ENCODE measurements around the gene SLC34A1.
"Not testable (repeated sequence)": the region's sequence is repeated elsewhere in the genome, so short reads cannot be mapped to it uniquely, and the experiment has no call there.

SLC34A1 gene

DNA sequence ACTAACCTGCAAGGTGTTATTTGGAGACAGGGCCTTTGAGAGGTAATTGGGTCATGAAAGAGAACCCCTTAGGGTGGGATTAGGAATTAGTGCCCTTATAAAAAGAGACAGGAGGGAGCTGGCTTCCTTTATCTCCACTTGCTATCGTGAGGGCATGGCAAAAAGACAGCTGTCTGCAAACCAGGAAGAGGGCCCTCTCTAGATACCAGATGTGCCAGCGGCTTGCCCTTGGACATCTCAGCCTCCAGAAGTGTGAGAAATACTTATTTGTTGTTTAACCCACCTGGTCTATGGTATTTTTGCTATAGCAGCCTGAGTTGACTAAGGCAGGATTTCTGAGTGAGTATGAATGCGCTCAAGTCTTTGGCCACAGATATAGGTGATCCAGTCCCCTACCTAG, 27.5 kb upstream of the SLC34A1 start:
- no peak for DNase-seq

DNA sequence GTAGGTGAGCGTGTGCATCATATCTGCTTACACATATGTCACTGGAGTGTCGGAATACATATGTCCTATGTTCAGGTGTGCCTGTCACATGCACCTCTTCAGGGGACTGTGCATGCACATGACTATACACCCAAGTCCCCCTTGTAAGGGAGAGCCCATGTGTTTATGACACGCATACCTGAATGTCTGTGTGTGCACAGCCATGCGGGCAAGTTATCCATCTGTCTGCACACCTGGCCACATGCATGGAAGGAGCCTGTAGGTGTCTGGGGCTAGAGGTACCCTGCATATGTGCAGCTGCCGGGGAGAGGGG, 27.1 kb upstream of the SLC34A1 start:
- no peak for DNase-seq

DNA sequence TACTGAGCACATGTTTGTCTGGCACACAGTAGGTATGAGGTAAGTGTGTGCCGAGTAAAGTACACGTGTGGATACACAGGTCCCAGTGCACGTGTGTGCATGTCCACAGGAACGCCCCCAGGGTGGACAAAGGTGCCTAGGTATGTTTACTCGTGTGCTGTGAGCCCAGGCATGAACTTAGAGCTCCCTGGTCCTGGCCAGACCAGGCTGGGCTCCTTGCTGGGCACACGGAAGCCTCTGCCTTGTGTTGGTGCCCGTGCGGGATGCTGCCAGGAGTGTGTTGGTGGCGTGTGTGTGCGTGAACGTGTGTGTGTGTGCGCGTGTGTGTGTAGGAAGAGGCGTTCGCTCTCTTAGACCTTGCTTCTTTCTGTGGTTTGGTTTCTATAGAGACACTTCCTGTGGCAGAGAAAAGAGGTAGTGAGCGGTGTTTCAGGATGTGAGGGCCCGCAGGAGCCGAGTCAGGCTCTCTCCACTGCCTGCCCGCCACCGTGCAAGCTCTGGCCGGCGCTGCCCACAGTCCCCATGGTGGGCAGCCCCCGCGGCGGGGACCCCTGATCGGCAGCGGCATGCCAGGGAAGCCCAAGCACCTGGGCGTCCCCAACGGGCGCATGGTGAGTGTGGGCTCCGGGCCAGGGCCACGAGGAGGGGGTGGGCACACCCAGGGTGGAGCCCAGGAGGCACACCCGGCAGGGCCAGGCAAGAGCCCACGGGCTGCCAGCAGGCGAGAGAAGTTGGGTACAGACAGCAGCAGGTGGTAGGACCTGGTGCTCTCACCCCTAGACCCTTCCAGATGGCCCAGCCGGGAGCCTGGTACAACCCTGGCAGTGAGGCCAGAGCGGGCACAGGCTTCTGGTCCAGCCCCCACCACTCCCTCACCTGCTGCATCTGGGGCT, 26.5 kb upstream of the SLC34A1 start, which contains the start of gene RGS14:
Gene RGS14, plus strand, starts transcription at position 466 of the 893 bp plus-strand sequence. Its CDS starts 101 bp downstream, at position 567.
- DNase-seq = peak; percentile 90

DNA sequence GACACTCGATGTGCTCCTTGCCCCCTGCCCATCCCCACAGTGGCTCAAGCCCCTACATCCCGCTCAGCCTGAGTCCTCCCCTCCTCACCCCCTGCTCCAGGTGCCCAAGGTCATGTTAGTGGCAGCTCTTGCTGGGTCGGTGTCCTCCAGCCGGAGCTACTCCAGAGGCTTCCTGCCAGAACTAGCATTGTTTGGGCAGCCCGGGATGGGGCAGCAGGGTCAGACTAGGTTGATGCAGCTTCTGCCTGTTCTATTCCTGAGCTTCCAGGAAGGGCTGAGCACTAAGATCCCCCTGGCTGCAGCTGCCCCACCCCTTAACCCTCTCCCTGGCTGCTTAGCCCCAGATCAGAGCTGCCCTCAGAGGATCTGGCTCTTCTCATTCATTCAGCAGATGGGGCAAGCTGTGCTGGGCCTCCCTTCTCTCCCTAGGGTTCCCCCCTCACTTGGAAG, 25.8 kb upstream of the SLC34A1 start:
- DNase-seq = no peak

DNA sequence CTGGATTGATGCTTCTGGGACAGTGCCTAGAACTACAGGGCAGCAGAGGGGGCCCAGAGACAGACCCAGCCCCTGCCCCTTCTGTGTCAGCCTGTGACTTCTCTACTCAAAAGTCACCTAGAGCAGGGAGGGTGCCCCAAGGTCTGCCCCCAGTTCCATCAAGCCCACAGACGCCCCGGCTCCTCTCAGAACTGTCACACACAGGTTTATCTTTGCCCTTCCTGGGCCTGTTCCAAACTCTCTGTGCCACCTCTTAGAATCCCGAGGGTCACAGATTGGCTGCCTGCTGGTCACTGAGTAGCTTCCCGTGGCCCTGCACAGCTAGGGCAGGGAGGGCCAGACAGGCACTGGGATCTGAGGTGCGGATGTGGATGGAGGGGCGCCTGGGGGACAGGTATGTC, 24.8 kb upstream of the SLC34A1 start:
- no peak for DNase-seq

DNA sequence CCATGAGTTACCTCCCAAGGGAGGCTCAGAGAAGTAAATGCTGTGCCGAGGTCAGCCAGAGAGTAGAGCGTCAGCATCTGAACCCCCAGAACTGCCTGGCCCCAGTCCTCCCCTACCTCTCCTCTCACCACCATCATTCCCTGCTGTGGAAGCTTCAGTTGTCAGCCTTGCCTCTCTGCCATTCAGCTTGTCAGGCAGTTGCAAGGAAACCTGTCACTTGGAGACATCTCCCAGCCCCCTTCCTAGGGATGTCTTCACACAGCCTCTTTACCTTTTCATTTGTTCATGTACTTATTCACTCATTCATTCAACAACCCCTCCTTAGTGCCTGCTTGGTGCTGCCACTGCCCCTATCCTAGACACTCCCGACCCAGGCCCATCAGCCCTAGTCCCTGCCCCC, 24.4 kb upstream of the SLC34A1 start:
- no peak for DNase-seq

DNA sequence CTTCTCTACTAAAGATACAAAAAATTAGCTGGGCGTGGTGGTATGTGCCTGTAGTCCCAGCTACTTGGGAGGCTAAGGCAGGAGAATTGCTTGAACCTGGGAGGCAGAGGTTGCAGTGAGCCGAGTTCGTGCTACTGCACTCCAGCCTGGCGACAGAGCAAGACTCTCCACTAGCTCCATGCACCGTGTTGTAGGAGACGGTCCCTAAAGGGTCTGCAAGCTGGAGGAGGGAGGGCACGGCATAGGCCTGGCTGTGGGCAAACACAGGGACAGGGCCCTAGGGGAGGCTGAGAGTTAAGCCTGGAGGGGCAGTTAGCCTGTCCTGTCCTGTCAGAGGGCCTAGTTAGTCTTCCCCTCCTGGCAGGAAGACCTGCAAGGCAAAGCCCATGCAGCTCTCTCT, 23.5 kb upstream of the SLC34A1 start:
- not testable (repeated sequence) for DNase-seq

DNA sequence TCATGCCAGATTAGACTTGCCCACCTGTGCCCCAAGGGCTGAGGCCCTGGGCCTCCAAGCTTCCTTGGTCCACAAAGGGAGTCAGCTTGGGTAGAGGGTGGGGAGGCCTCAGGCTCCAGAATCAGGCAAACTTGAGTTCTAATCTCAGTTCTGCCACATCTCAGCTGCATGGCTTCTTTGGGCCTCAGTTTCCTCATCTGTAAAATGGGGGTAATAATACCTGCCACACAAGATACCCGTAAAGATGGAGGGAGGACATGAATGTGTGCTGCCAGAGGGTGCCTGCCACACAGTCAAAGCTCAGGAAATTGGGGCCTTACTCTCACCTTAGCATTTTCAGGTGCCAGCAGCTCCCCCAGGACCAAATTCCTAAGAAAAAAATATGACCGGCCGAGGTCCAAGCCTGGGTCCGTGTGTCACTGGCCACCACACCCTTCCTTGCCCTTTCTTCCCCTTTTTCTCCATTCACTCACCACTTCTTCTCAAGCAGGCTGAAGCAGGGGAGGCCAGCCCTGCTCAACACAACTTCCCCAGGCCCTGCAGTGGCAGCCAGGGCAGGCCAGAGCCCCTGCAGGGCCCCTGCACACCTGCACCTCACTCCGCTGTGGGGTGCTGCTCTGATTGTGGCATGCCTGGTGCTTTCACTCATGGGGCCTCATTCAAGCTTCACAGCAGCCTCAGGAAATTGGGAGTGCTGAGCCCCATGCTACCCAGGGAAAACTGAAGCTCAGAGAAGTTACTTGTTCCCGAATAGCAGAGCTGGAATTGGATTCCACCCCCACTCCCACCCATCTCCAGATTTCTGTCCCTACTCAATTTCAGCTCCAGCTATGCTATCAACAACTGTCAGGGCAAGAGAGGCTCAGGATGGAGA, 22.6 kb upstream of the SLC34A1 start:
- no peak for DNase-seq

DNA sequence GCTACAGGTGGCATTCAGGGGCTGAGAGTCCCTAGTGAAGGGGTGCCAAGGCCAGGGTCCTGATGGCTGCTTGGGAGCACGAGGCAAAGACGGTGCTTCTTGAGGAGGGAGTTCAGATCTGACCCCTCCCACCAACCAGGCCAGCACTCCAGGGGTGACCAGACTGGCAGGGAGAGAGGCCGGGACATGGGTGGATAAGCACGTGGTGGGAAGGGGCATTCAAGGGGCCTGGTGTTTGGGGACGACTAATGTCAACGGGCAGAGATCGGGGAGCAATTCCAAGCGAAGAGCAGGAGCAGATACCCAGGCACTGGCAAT, 22.0 kb upstream of the SLC34A1 start:
- no peak for DNase-seq

DNA sequence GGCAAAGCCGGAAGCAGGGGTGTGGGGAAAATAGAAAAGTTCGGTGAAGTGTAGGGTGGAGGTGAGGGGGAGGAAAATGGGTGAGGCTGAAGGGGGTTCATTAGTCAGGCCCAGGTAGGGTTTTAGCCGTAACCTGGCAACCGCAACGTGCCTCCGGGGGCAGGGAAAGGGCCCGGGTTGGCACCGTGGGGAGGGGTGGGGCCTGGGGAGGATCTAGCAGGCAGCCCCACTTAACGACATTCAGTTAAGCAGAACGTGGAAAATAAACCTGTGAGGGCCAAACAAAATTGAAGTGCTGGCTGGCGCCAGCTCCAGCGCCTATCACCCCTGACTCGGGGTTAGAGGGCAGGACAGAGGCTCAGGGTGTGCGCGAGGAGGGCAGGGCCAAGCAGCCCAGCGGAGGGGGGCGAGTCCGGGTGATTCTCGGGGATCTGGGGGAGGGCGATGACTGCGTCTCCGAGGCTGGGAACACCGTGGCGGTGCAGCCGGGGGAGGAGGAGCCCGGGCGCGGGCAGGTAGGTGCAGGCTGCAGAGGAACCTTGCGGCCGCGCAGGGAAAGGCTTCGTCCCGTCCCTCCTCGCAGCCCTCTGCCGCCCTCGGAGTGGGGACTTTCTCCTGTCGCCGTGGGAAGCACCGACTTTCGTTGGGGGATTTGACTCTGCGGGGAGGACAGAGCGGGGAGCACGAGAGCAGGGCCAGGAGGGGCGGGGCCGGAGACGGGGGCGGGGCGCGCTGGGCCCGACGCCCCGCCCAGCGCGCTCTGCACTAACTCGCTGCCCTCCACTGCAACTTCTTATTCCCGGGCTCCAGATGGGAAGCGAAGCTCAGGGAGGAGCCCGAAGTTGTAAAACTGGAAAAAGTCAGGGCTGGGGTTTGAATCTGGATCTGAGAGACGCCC, 21.4 kb upstream of the SLC34A1 start:
- peak; percentile 84 for DNase-seq

DNA sequence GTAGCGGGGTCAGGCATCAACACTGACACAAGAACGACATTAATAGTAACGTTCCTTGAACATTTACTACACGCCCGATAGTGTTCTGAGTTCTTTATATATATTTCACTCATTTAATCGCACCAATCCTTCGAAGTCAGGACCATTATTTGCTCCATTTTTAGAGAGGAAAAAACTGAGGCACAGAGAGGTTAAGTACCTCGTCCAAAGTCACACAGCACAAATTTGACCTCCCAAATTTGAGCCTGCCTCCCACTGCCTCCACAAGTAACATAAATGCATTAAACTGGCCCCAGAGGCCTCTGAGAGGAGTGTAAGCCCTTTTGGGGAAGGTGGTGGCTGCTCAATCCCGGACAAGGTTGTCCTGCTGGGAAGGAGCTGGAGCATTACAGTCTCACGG, 20.7 kb upstream of the SLC34A1 start:
- DNase-seq = no peak

DNA sequence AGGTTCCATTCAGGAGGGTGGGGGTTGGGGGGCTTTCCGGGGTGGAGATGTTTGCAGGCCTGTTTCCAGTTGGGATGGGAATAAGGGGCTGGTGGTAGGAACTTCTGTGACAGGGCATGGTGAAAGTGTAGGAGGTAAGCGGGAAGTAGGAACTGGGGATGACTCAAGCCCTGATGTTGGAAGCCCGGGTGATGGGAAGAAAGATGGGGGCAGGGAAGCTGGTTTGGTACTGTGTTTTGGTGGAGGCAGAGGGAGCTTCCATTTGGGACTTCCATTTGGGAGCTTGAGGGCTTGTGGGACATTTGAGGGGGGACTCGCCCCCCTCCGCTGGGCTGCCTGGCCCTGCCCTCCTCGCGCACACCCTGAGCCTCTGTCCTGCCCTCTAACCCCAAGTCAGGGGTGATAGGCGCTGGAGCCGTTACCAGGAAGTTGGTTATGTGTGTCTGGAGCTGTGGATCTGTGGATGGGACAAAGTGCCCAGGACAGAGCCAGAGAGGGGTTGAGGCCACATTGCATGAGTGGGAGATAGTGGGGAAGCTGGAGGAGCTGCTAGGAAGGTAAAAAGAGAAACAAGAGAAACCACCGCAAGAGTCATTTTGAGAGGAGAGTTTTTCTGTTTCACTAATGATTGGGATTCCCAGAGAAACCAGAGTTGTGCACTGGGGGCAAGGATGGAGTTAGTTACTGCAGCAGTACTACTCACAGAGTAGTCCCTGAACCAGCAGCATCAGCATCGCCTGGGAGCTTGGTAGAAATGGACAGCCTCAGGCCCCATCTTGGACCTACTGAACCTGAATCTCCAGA, 19.9 kb upstream of the SLC34A1 start:
- no peak for DNase-seq

DNA sequence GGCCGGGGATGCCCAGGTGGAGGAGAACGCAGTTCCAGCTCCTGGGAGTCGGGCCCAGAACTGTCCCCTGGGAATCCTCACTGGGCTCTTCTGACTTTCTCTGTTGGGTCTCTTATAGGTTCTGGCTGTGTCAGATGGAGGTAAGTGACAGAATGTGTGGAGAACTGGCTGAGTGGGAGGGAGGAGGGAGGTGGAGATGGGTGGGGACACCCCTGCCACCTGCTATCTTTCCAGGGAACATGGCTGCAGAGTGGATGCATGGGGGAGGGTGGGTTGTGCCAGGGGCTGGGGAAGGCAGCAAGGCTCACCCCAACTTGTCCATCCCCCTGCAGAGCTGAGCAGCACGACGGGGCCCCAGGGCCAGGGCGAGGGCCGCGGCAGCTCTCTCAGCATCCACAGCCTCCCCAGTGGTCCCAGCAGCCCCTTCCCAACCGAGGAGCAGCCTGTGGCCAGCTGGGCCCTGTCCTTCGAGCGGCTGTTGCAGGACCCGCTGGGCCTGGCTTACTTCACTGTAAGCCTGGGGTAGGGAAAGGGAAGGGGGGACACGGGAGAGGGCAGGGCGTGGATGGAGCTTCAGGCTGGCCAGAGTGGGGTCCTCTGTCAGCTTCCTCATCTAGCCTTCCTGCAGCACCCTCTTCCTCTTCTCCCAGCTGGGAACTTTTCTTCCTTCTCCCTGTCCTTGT, 18.2 kb upstream of the SLC34A1 start:
- DNase-seq = no peak

DNA sequence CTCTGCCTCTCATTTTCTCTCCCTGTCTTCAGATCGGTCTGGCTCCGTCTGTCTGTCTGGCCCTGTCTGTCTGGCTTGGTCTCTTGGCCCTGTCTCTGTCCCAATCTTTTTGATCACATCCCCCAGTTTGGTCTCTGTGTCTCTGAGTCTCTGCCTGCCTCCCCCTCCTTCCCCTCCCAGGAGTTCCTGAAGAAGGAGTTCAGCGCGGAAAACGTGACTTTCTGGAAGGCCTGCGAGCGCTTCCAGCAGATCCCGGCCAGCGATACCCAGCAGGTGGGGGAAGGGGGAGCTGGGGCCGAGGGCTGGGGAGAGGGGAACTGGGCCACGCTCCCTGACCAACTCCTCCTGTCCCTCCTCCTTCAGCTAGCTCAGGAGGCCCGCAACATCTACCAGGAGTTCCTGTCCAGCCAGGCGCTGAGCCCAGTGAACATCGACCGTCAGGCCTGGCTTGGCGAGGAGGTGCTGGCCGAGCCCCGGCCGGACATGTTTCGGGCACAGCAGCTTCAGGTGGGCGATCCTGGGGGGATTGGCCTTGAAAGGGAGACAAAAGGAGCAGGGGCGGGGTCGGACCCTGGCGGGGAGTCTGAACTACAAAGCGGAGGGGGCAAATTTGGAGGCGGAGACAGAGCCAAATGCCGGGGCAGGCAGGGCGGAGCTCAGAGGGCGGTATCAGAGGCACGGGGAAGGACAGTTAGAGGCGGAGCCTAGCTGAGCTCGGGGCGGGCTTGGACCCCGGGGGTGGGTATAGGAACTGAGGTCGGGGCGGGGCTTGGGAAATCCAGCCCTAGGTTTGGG, 17.5 kb upstream of the SLC34A1 start:
- DNase-seq = no peak

DNA sequence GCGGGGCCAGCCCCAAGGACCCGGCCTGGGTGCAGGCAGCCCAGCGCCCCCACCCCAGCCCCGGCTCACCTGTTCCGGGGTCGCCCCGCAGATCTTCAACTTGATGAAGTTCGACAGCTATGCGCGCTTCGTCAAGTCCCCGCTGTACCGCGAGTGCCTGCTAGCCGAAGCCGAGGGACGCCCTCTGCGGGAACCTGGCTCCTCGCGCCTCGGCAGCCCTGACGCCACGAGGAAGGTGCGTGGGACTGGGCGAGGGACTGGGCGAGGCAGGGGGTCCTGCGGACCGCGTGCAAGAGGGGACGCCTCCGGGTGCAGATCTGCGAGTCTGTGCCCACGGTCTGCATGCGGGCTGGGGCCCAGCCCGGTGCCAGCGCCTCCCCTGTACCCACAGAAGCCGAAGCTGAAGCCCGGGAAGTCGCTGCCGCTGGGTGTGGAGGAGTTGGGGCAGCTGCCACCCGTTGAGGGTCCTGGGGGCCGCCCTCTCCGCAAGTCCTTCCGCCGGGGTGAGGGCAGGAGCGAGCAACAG, 16.8 kb upstream of the SLC34A1 start:
- DNase-seq = no peak

DNA sequence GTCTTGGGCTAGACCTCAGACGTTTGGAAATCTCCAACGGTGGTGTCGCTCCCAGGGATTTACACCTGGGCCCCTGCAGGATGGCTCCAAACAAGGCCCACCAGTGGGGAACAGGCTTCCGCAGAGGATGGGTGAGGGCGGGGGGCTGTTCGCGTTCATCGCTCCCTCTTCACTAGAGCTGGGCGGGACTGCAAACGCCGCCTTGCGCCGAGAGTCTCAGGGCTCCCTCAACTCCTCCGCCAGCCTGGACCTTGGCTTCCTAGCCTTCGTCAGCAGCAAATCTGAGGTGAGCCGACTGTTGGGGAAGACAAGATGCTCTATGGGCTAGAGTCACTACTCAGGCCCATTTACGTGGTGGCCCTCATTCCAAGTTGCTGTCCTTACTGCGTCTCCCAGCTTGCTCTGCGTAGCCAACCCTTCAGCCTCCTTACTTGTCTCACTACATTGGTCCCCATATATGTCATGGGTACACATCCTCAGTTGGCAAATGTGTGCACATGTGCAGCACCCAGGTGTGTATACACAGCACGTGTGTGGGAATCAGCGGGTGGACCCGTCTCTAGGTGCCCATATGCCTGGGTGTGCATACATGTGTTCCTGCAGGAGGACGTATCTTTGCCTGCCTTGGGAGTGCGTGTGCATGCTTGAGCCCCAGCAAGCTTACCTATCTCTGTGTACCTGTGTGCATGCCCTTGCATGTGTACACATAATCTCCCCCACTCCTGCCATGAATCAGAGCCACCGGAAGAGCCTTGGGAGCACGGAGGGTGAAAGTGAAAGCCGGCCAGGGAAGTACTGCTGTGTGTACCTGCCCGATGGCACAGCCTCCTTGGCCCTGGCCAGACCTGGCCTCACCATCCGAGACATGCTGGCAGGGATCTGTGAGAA, 16.0 kb upstream of the SLC34A1 start:
- DNase-seq = no peak

DNA sequence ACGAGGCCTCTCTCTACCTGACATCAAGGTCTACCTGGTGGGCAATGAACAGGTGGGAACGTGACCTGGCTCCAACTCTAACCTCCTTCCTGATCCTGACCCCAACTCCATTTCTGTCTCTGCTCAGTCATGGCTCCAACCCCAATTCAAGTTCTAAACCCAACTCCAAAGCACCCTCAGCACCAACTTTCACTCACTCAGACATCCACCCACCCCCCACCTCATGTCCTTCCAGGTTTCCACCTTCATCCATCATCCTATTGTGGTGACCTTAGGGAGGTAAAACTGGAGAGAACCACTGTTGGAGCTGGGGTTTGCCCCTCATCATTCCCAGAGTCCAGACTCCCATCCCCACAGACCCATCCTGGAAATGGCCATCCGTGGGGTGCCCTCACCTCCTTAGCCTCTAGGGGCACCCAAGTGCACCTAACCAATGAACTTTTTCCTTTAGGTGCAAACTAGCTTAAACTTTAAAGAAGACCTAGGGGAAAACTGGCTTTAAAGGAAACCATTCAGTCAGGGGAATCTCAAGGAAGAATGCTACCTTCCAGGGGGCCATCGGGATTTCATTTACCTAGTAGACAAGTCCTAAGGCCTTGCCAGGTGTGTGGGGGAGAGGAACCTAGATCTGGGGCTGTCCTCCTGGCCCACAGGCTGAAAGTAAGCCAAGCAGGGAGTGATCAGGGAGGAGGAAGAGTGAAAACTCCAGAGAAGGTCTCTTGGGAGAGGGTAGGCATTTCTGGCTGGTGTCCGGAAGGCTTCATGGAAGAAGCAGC, 15.2 kb upstream of the SLC34A1 start:
- DNase-seq = peak; percentile 34

DNA sequence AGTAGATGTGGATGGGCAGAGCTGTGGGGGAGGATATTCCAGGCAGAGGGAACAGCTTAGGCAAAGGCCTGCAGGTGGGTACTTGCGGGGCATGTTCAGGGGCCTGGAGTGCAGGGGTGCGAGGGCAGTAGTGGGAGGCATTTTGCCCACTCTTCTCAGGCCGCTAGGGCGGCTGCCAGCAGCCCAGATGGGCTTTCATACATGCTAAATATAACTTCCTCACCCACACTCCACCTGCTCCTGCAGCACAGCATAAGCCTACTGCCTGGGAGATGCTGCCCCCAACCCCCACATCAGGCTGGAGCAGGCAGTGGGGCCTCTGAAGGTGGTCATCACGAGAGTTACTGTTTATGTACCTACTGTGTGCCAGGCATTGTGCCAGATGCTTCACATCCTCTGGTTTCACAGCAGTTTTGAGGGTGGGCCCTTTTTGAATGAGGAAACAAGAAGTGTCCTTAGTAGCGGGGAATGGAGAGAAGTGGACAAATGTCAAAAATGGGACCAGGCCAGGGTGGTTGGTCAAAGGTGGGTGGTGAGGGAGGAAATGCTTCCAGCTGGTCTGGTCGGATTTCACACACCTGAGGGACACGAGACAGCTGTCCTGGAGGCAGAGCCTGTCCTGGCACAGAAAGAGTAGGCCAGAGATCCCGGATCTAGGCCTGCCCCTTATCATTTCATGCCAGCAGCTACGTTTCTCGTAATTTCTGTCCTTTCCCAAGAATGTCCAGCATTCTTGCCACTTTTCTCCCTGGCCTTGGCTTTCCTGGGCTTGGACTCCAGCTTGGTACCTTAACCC, 14.4 kb upstream of the SLC34A1 start:
- DNase-seq = no peak

All from CD4-positive, alpha-beta T cell treated with Interleukin-17A for 1 hour (primary cell).